Measurements from ENCODE around the gene NLK. TPM values are rescaled to one million over a fixed set of nuclear protein-coding genes. Genes with fewer than 3 reads are reported as not detected.

NLK gene
- total RNA-seq, 1 experiment from 2014 or later = 12.8 TPM

DNA sequence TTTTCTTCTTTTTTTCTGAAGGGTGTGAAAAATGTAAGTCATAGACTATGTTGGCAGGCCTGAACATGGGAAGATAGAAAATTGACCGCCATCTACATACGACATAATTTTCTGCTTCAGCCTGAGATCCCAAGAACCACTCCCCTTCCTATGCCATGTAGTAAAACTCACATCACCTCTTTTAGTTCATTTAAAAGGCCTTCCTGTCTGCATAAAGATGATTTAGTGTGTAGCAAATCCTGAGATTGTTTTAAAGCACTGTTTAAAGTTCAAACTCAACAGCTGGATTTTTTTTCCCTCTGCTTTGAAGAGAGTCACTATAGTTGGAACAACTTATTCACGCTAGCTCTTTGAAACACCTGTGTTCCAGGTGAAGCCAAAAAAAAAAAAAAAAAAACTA, 101.5 kb downstream of the NLK start (continued):
- TF ChIP-seq, protein P1, sequence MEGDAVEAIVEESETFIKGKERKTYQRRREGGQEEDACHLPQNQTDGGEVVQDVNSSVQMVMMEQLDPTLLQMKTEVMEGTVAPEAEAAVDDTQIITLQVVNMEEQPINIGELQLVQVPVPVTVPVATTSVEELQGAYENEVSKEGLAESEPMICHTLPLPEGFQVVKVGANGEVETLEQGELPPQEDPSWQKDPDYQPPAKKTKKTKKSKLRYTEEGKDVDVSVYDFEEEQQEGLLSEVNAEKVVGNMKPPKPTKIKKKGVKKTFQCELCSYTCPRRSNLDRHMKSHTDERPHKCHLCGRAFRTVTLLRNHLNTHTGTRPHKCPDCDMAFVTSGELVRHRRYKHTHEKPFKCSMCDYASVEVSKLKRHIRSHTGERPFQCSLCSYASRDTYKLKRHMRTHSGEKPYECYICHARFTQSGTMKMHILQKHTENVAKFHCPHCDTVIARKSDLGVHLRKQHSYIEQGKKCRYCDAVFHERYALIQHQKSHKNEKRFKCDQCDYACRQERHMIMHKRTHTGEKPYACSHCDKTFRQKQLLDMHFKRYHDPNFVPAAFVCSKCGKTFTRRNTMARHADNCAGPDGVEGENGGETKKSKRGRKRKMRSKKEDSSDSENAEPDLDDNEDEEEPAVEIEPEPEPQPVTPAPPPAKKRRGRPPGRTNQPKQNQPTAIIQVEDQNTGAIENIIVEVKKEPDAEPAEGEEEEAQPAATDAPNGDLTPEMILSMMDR (IDR thresholded peaks at IDR 0.05 in 2 of 3, conservative IDR thresholded peaks at IDR 0.05 in 1 of 3; ENCODE audit: borderline replicate concordance in 1 of 3, insufficient read depth in 1 of 3, low read depth in 2 of 3, low read length in 2 of 3) = no peak
- no peak for TF ChIP-seq CEBPB (IDR thresholded peaks at IDR 0.05; ENCODE audit: low read depth)

DNA sequence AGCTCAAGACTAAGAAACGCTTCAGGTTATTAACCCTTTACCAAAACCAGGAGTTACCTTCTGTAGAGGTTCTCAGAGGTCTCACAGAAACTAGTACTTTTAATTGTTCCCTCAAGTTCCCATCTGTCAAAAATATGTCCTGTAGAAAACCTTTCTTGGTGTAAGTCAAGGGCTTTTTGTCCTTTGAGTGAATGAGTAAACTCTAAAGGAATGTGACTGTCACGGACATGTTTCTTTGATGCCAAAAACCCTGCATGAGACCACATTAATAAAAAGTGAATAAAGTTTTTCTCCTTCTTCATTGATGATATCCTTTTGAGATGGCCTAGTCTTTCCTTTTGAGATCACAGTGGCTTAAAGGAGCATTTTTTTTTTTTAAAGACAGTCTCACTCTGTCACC, 102.9 kb downstream of the NLK start:
- no peaks in the 10 kb centered on the region for H4K20me1 ChIP-seq (ENCODE audit: insufficient read depth)
- H3K79me2 ChIP-seq (ENCODE audit: insufficient read depth, low read length) = no peaks in the 10 kb centered on the region
- RAD21 ChIA-PET (ENCODE audit: low non-redundant PET in 1 of 2, low total read pairs in 2 of 2, uncharacterized antibody in 2 of 2, unreplicated experiment in 2 of 2) = no interaction called here
- intact Hi-C loops (cut with micrococcal nuclease) = no loop called here
- CTCF ChIA-PET = no interaction called here
- ATAC-seq (peak; percentile 72; the same call in 1 of the 2 replicates), DNase-seq (ENCODE audit: low read depth, low spot score) (peak; percentile 7)
- POLR2A ChIA-PET = no interaction called here
- H3K27ac ChIP-seq (ENCODE audit: low read depth, low read length) = no peak overlapping the region
- no peak overlapping the region for H3K4me3 ChIP-seq (replicated peaks in 1 of 2; ENCODE audit: low read depth in 1 of 2, low read length in 2 of 2)
- H3K9ac ChIP-seq (ENCODE audit: low read length) = no peak overlapping the region
- no peaks in the 10 kb centered on the region for H3K27me3 ChIP-seq (ENCODE audit: insufficient read depth, low read length)
- peaks cover 6 to 9% of the 10 kb centered on the region in 2 experiments; a peak in 3 of 4 replicates for H3K4me1 ChIP-seq (ENCODE audit: control insufficient read depth in 1 of 2, insufficient read depth in 2 of 2, low read length in 2 of 2)
- TF ChIP-seq, protein P2, sequence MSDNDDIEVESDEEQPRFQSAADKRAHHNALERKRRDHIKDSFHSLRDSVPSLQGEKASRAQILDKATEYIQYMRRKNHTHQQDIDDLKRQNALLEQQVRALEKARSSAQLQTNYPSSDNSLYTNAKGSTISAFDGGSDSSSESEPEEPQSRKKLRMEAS (IDR thresholded peaks at IDR 0.05) = no peak
- no peak for TF ChIP-seq POLR2AphosphoS5 (IDR thresholded peaks at IDR 0.05; ENCODE audit: low read depth, low read length)
- no peak for TF ChIP-seq YY1 (IDR thresholded peaks at IDR 0.05; ENCODE audit: extremely low read depth, insufficient replicate concordance, low read depth, low read length)
- no peak for TF ChIP-seq ZFX (IDR thresholded peaks at IDR 0.05)
- no peak for TF ChIP-seq CEBPB (IDR thresholded peaks at IDR 0.05; ENCODE audit: low read depth)
- no peak for TF ChIP-seq POLR2A (IDR thresholded peaks at IDR 0.05; ENCODE audit: borderline replicate concordance, extremely low read depth, insufficient read depth, insufficient read length)
- no peak for TF ChIP-seq SP1 (IDR thresholded peaks at IDR 0.05; ENCODE audit: low read depth)
- no peak for TF ChIP-seq ZNF274 (IDR thresholded peaks at IDR 0.05; ENCODE audit: low read depth, low read length)
- TF ChIP-seq, protein P3, sequence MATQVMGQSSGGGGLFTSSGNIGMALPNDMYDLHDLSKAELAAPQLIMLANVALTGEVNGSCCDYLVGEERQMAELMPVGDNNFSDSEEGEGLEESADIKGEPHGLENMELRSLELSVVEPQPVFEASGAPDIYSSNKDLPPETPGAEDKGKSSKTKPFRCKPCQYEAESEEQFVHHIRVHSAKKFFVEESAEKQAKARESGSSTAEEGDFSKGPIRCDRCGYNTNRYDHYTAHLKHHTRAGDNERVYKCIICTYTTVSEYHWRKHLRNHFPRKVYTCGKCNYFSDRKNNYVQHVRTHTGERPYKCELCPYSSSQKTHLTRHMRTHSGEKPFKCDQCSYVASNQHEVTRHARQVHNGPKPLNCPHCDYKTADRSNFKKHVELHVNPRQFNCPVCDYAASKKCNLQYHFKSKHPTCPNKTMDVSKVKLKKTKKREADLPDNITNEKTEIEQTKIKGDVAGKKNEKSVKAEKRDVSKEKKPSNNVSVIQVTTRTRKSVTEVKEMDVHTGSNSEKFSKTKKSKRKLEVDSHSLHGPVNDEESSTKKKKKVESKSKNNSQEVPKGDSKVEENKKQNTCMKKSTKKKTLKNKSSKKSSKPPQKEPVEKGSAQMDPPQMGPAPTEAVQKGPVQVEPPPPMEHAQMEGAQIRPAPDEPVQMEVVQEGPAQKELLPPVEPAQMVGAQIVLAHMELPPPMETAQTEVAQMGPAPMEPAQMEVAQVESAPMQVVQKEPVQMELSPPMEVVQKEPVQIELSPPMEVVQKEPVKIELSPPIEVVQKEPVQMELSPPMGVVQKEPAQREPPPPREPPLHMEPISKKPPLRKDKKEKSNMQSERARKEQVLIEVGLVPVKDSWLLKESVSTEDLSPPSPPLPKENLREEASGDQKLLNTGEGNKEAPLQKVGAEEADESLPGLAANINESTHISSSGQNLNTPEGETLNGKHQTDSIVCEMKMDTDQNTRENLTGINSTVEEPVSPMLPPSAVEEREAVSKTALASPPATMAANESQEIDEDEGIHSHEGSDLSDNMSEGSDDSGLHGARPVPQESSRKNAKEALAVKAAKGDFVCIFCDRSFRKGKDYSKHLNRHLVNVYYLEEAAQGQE (IDR thresholded peaks at IDR 0.05; ENCODE audit: low read depth) = no peak
- no peak for TF ChIP-seq ELF1 (IDR thresholded peaks at IDR 0.05; ENCODE audit: borderline replicate concordance, low read depth)
- TF ChIP-seq SIN3A (IDR thresholded peaks at IDR 0.05; ENCODE audit: low read depth) = no peak
- no peak for TF ChIP-seq CBX3 (IDR thresholded peaks at IDR 0.05; ENCODE audit: low read depth)
- no peak for TF ChIP-seq JUND (IDR thresholded peaks at IDR 0.05)
- TF ChIP-seq FOSL1 (IDR thresholded peaks at IDR 0.05; ENCODE audit: low read depth) = no peak
- no peaks in the 10 kb centered on the region for H3K9me3 ChIP-seq (ENCODE audit: control insufficient read depth in 1 of 2, insufficient read depth in 1 of 2, low read depth in 1 of 2, low read length in 2 of 2)
- no peak overlapping the region for H2AFZ ChIP-seq (ENCODE audit: low read depth, low read length, poor library complexity, severe bottlenecking)
- H3K36me3 ChIP-seq (ENCODE audit: control insufficient read depth in 1 of 2, insufficient read depth in 2 of 2, low read length in 2 of 2) = no peaks in the 10 kb centered on the region
- peak overlapping the region; percentile 46 for H3K4me2 ChIP-seq (ENCODE audit: low read length)
- no TSS peak for BruUV-seq (replicated peaks)
- no peaks in the 10 kb centered on the region for H3K9me2 ChIP-seq (ENCODE audit: insufficient read depth)

Measured in HCT116 (cell line).